HEK293 (cell line): Measurements from ENCODE around the gene ASRGL1.
A peak's percentile ranks its signal among the peaks of the same experiment; 100 is the strongest.

Source experiments
- CTCF ChIA-PET: fragments of 350-600 bp; formaldehyde crosslinking; extraction: SDS; loops from one replicate; lab custom pipeline; 2021; ENCODE audit warnings: antibody characterized with exemption; lab: Yijun Ruan, JAX
- POLR2A ChIA-PET: fragments of 300-600 bp; formaldehyde crosslinking; extraction: SDS; loops from one replicate; lab custom pipeline; 2020; ENCODE audit warnings: antibody characterized with exemption, inconsistent platforms; lab: Yijun Ruan, JAX
- H3K27ac ChIP-seq: fragments of 200-500 bp; sonication (Bioruptor generic); 2 replicates; pipeline ENCODE4 v1.5.1; 2014; ENCODE audit warnings: low read depth, low read length, control low read depth, inconsistent platforms; ENCODE audit errors: extremely low read depth
- H3K36me3 ChIP-seq, 2 experiments: fragments of 200-500 bp in 1 of 2; sonication (Bioruptor generic) in 1 of 2; 1 replicate in 1 of 2; 2 replicates in 1 of 2; pipeline ENCODE4 v1.5.1; 2014 to 2017; ENCODE audit warnings: inconsistent platforms in 2 of 2, low read length in 2 of 2; ENCODE audit not compliant: control insufficient read depth in 2 of 2, insufficient read depth in 1 of 2
- H3K4me1 ChIP-seq: fragments of 200-500 bp; sonication (Bioruptor generic); 2 replicates; pipeline ENCODE4 v1.5.1; 2014; ENCODE audit warnings: mild to moderate bottlenecking, low read length, inconsistent platforms; ENCODE audit not compliant: control insufficient read depth, insufficient read depth
- H3K4me3 ChIP-seq: 2 replicates; pipeline ENCODE4 v1.5.1; 2011; ENCODE audit warnings: low read depth, mild to moderate bottlenecking, control low read depth, low read length, moderate library complexity
- H3K9me3 ChIP-seq: fragments of 200-500 bp; sonication (Bioruptor generic); 2 replicates; pipeline ENCODE4 v1.5.1; 2014; ENCODE audit warnings: low read depth, low read length, inconsistent platforms; ENCODE audit not compliant: control insufficient read depth, insufficient read depth
- HOXD13 ChIP-seq: sonication (generic); formaldehyde crosslinking; IDR thresholded peaks from 2 replicates; pipeline ENCODE4 v1.8.0; 2022; ENCODE audit warnings: missing genetic modification reagents, borderline replicate concordance
- IKZF3 ChIP-seq: fragments of 450-650 bp; IDR thresholded peaks from 2 replicates; pipeline ENCODE4 v1.5.0; 2018; ENCODE audit warnings: missing biosample characterization, mild to moderate bottlenecking, missing genetic modification characterization, moderate library complexity
- TRIM28 ChIP-seq: IDR thresholded peaks from 2 replicates; pipeline ENCODE4 v1.6.1; 2011; ENCODE audit warnings: low read length, control low read depth, borderline replicate concordance
- ZFP41 ChIP-seq: fragments of 450-650 bp; formaldehyde crosslinking; IDR thresholded peaks from 2 replicates; pipeline ENCODE4 v1.5.1; 2016; ENCODE audit warnings: missing biosample characterization, missing genetic modification characterization, borderline replicate concordance
- ZNF157 ChIP-seq: fragments of 450-650 bp; formaldehyde crosslinking; IDR thresholded peaks from 2 replicates; pipeline ENCODE4 v1.5.1; 2016; ENCODE audit warnings: missing biosample characterization, missing genetic modification characterization
- ZNF24 ChIP-seq: fragments of 450-650 bp; formaldehyde crosslinking; IDR thresholded peaks from 2 replicates; pipeline ENCODE4 v1.5.1; 2016; ENCODE audit warnings: missing biosample characterization, missing genetic modification characterization
- ZNF266 ChIP-seq: fragments of 450-650 bp; formaldehyde crosslinking; IDR thresholded peaks from 2 replicates; pipeline ENCODE4 v1.5.1; 2016; ENCODE audit warnings: missing biosample characterization, missing genetic modification characterization, low read depth
- ZNF48 ChIP-seq: fragments of 450-650 bp; formaldehyde crosslinking; IDR thresholded peaks from 2 replicates; pipeline ENCODE4 v1.5.1; 2016; ENCODE audit warnings: missing biosample characterization, missing genetic modification characterization
- ZNF600 ChIP-seq: fragments of 450-650 bp; formaldehyde crosslinking; IDR thresholded peaks from 2 replicates; pipeline ENCODE4 v1.5.1; 2016; ENCODE audit warnings: missing biosample characterization, missing genetic modification characterization
- ZNF626 ChIP-seq: fragments of 450-650 bp; sonication (Bioruptor Pico); formaldehyde crosslinking; IDR thresholded peaks from 2 replicates; pipeline ENCODE4 v1.5.1; 2018; ENCODE audit warnings: missing biosample characterization, missing genetic modification characterization, inconsistent platforms
- ZNF664 ChIP-seq: fragments of 450-650 bp; formaldehyde crosslinking; IDR thresholded peaks from 2 replicates; pipeline ENCODE4 v1.5.1; 2016; ENCODE audit warnings: missing biosample characterization, missing genetic modification characterization
- ZNF670 ChIP-seq: fragments of 450-650 bp; formaldehyde crosslinking; IDR thresholded peaks from 2 replicates; pipeline ENCODE4 v1.5.1; 2016; ENCODE audit warnings: missing biosample characterization, missing genetic modification characterization, low read depth
- ZNF785 ChIP-seq: fragments of 450-650 bp; formaldehyde crosslinking; IDR thresholded peaks from 2 replicates; pipeline ENCODE4 v1.5.1; 2016; ENCODE audit warnings: missing biosample characterization, missing genetic modification characterization
- ZNF837 ChIP-seq: fragments of 450-650 bp; formaldehyde crosslinking; IDR thresholded peaks from 2 replicates; pipeline ENCODE4 v1.5.1; 2016; ENCODE audit warnings: missing biosample characterization, missing genetic modification characterization
- ZSCAN5A ChIP-seq: fragments of 450-650 bp; formaldehyde crosslinking; IDR thresholded peaks from 2 replicates; pipeline ENCODE4 v1.5.1; 2016; ENCODE audit warnings: missing biosample characterization, missing genetic modification characterization
- TF ChIP-seq, protein P1 (sequence below): fragments of 450-650 bp; formaldehyde crosslinking; IDR thresholded peaks from 2 replicates; pipeline ENCODE4 v1.5.1; 2016; ENCODE audit warnings: missing biosample characterization, missing genetic modification characterization
- TF ChIP-seq, protein P2 (sequence below): fragments of 450-650 bp; formaldehyde crosslinking; optimal IDR thresholded peaks from 2 replicates; pipeline ENCODE3; 2016; ENCODE audit warnings: missing biosample characterization, mild to moderate bottlenecking, missing genetic modification characterization

ASRGL1 gene

DNA sequence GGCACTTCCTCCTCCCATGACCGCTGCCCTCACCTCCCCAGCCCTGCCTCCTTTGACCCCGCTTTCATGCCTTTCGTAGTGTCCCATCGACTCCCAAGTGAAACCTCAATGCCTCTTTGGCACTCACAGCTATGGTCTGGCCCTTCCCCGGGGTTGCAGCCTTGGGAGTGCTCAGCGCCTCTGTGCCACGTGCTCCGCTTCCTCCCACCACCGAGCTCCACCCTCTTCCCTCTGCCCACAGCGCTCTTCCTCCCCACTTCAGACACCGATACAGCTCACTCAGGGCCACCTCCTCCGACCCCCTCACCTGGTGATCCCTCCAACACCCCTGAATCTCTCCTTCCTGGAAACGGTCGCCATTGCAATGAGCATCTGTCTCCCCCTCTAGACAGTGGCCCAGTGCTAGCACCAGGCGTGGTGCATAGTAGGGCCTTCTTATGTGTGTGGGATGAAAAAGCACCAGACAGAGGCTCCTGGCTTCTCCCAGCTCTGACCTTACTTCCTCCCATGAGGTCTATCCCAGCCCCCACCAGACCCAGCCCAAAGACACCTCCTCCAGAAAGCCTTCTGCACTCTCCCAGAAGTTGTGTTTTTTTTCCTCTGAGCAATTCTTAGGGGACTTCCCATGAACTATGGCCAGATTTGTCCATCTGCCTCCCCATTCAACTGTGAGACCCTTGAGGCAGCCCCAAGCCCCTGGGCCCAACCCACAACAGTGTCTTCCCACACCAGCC lies 65.1 kb downstream of the ASRGL1 start (continued):
- no peak for TF ChIP-seq ZNF626 (tag by site-specific recombination)

- CTCF ChIA-PET = interaction anchor here (0.7 to 3.3 kb wide), 3 partner anchors 8 to 21 kb away, joined by 3 to 14 read pairs (median 5); no protein-coding TSS in a partner anchor
- Histone ChIP-seq H3K4me1 (no peaks in the 10 kb centered on the region), H3K9me3 (no peaks in the 10 kb centered on the region), H3K36me3 (no peaks in the 10 kb centered on the region), H3K27ac (no peak overlapping the region), H3K4me3 (no peak overlapping the region)
- POLR2A ChIA-PET = interaction anchor here (1.1 kb wide), 1 partner anchor 171 kb away, joined by 3 read pairs; the partner anchor contains the start of gene EEF1G
- TF ChIP-seq, protein P1, sequence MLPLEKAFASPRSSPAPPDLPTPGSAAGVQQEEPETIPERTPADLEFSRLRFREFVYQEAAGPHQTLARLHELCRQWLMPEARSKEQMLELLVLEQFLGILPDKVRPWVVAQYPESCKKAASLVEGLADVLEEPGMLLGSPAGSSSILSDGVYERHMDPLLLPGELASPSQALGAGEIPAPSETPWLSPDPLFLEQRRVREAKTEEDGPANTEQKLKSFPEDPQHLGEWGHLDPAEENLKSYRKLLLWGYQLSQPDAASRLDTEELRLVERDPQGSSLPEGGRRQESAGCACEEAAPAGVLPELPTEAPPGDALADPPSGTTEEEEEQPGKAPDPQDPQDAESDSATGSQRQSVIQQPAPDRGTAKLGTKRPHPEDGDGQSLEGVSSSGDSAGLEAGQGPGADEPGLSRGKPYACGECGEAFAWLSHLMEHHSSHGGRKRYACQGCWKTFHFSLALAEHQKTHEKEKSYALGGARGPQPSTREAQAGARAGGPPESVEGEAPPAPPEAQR (tag by site-specific recombination) = no peak
- TF ChIP-seq, protein P2, sequence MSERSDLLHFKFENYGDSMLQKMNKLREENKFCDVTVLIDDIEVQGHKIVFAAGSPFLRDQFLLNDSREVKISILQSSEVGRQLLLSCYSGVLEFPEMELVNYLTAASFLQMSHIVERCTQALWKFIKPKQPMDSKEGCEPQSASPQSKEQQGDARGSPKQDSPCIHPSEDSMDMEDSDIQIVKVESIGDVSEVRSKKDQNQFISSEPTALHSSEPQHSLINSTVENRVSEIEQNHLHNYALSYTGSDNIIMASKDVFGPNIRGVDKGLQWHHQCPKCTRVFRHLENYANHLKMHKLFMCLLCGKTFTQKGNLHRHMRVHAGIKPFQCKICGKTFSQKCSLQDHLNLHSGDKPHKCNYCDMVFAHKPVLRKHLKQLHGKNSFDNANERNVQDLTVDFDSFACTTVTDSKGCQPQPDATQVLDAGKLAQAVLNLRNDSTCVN = no peak
- TF ChIP-seq TRIM28 = no peak
- TF ChIP-seq ZNF157 (tag by site-specific recombination) = no peak
These were observed 65.9 kb downstream of the ASRGL1 start for GRCh38 chr11:62402960-62403730.

DNA sequence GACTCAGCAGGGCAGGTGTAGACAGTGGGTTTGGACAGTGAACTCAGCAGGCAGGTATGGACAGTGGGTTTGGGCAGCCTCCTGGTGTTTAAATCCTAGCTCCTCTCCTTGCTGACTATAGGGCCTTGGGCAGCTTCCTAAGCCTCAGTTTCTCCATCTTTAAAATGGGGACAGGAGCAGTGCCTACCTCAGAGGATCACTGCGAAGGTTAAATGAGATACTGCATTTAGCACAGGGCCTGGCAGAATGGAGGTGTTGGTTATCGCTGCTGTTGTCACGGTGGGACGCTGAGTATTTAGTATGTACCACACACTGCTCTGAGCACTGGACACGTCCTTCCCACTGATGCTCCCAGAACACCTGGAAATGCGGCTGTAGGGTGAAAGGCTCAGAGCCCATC lies 67.2 kb downstream of the ASRGL1 start:
- POLR2A ChIA-PET = no interaction called here
- Histone ChIP-seq H3K36me3 (no peaks in the 10 kb centered on the region), H3K9me3 (no peaks in the 10 kb centered on the region), H3K27ac (no peak overlapping the region), H3K4me1 (no peaks in the 10 kb centered on the region), H3K4me3 (no peak overlapping the region)
- TF ChIP-seq ZFP41 (no peak), ZNF664 (tag by site-specific recombination) (peak; percentile 66)
- CTCF ChIA-PET = interaction anchor here (0.6 to 3.3 kb wide), 3 partner anchors 20 to 167 kb away, joined by 3 to 14 read pairs (median 3); no protein-coding TSS in a partner anchor

DNA sequence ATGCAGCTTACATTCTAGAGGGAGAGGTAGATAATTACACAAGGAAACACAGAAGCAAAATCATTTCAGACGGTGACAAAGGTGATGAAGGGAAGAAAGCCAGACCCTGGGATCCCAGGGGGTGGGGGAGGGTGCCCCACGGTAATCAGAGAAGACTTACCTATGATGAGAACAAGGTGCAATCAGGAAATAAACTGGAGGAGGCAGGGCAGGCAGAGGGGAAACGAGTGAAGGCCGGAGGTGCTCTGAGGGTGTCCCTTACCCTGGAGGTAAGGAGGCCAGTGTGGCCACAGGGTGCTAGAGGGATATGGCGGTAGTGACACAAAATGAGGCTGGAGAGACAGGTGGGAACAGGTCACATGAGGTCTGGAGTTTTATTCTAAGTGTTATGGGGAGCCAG lies 67.7 kb downstream of the ASRGL1 start:
- TF ChIP-seq ZNF600 = no peak
- no peak for TF ChIP-seq ZNF670 (tag by site-specific recombination)
- no peak for TF ChIP-seq HOXD13 (CRISPR knock-in tag)
- TF ChIP-seq IKZF3 (tag by site-specific recombination) = no peak
- TF ChIP-seq ZSCAN5A = no peak
- TF ChIP-seq ZNF48 (tag by site-specific recombination) = no peak
- TF ChIP-seq ZNF266 (tag by site-specific recombination) = no peak
- TF ChIP-seq ZNF837 (tag by site-specific recombination) = no peak
- no peak for TF ChIP-seq ZNF24 (tag by site-specific recombination)
- TF ChIP-seq ZNF785 (tag by site-specific recombination) = no peak
- H3K4me3 ChIP-seq = no peak overlapping the region
- H3K36me3 ChIP-seq = no peaks in the 10 kb centered on the region
- H3K4me1 ChIP-seq = no peaks in the 10 kb centered on the region
- ChIA-PET POLR2A (no interaction called here), CTCF (interaction anchor here (0.6 to 3.3 kb wide), 3 partner anchors 20 to 476 kb away, joined by 3 to 14 read pairs (median 4); partner anchors contain the start of gene SLC3A2)
- no peak overlapping the region for H3K27ac ChIP-seq
- H3K9me3 ChIP-seq = no peaks in the 10 kb centered on the region
